GM18499 (cell line): ENCODE data around the gene WWOX.

Source experiments
- ATAC-seq: cut with Tn5 transposase; IDR thresholded peaks from one replicate; pipeline ENCODE4 v1.9.1; 2021; ENCODE audit warnings: moderate number of reproducible peaks; ENCODE audit not compliant: insufficient read depth, unreplicated experiment

The WWOX gene

GRCh38 chr16:78607465-78607864 is 508.0 kb downstream of the WWOX start:
- ATAC-seq: no peak

GRCh38 chr16:78608305-78608776 is 508.9 kb downstream of the WWOX start:
- ATAC-seq: no peak

- no peak for ATAC-seq
Measured at GRCh38 chr16:78609402-78610274, 510.2 kb downstream of the WWOX start.

GRCh38 chr16:78611318-78611717 is 511.9 kb downstream of the WWOX start:
- no peak for ATAC-seq

GRCh38 chr16:78619811-78620210 is 520.4 kb downstream of the WWOX start:
- no peak for ATAC-seq

- no peak for ATAC-seq
Measured at GRCh38 chr16:78620291-78620690, 520.8 kb downstream of the WWOX start.

GRCh38 chr16:78623796-78624195 is 524.3 kb downstream of the WWOX start:
- no peak for ATAC-seq

- no peak for ATAC-seq
Measured at GRCh38 chr16:78624366-78624765, 524.9 kb downstream of the WWOX start.

GRCh38 chr16:78628461-78629045 is 529.1 kb downstream of the WWOX start:
- no peak for ATAC-seq

GRCh38 chr16:78629173-78629572 is 529.7 kb downstream of the WWOX start:
- ATAC-seq: no peak

- ATAC-seq: no peak
Measured at GRCh38 chr16:78630102-78630501, 530.6 kb downstream of the WWOX start.

- no peak for ATAC-seq
Measured at GRCh38 chr16:78633551-78633950, 534.1 kb downstream of the WWOX start.

- ATAC-seq: no peak
Measured at GRCh38 chr16:78635807-78636206, 536.4 kb downstream of the WWOX start.

GRCh38 chr16:78638371-78638770 is 538.9 kb downstream of the WWOX start:
- ATAC-seq: no peak

GRCh38 chr16:78639775-78640174 is 540.3 kb downstream of the WWOX start:
- ATAC-seq: no peak

- ATAC-seq: no peak
Measured at GRCh38 chr16:78640886-78641285, 541.4 kb downstream of the WWOX start.

GRCh38 chr16:78641433-78641832 is 542.0 kb downstream of the WWOX start:
- no peak for ATAC-seq

GRCh38 chr16:78642621-78643285 is 543.3 kb downstream of the WWOX start:
- no peak for ATAC-seq

- ATAC-seq: no peak
Measured at GRCh38 chr16:78645657-78646056, 546.2 kb downstream of the WWOX start.

- no peak for ATAC-seq
Measured at GRCh38 chr16:78647019-78647418, 547.6 kb downstream of the WWOX start.

- no peak for ATAC-seq
Measured at GRCh38 chr16:78647491-78647890, 548.0 kb downstream of the WWOX start.
